Astrocyte of the cerebellum (primary cell): ENCODE results near the gene DIP2C.
"Not testable (repeated sequence)": the region's sequence is repeated elsewhere in the genome, so short reads cannot be mapped to it uniquely, and the experiment has no call there.

ENCODE experiments used
- DNase-seq: peaks from one replicate; pipeline ENCODE4 v3.0.0-alpha.2; 2011; ENCODE audit warnings: low read depth
- H3K4me3 ChIP-seq: 2 replicates; pipeline ENCODE4 v1.5.1; 2011; ENCODE audit warnings: mild to moderate bottlenecking, low read depth, low read length, moderate library complexity
- in situ Hi-C: cut with HindIII; loops from 2 replicates; pipeline ENCODE4 v1.10.0; 2017; ENCODE audit warnings: low sequenced_read_pairs
- TF ChIP-seq, protein P1 (sequence below): IDR thresholded peaks from 2 replicates; pipeline ENCODE4 v1.5.1; 2012; ENCODE audit warnings: low read length, low read depth, moderate library complexity, mild to moderate bottlenecking; ENCODE audit errors: missing control alignments

The DIP2C gene

DNA sequence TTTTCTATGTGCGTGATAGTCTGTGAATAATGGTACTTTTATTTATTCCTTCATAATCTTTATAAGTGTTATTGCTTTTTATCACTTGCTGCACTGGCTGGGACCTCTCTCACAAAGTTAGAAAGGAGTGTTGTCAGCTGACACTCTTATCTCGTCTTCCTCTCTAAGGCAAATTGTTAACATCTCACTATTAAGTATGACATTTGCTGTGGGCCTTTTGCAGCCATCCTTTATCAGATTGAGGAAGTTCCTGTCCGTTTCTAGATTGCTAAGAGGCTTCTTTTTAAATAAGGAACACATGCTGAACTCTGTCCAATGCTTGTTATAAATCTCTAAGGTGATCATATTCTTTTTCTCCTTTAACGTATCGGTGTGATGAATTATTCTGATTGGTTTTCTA lies 27.4 kb upstream of the DIP2C start:
- in situ Hi-C loops, result no loop called here
- H3K4me3 ChIP-seq, result no peak overlapping the region
- no peak for DNase-seq
- TF ChIP-seq, protein P1, sequence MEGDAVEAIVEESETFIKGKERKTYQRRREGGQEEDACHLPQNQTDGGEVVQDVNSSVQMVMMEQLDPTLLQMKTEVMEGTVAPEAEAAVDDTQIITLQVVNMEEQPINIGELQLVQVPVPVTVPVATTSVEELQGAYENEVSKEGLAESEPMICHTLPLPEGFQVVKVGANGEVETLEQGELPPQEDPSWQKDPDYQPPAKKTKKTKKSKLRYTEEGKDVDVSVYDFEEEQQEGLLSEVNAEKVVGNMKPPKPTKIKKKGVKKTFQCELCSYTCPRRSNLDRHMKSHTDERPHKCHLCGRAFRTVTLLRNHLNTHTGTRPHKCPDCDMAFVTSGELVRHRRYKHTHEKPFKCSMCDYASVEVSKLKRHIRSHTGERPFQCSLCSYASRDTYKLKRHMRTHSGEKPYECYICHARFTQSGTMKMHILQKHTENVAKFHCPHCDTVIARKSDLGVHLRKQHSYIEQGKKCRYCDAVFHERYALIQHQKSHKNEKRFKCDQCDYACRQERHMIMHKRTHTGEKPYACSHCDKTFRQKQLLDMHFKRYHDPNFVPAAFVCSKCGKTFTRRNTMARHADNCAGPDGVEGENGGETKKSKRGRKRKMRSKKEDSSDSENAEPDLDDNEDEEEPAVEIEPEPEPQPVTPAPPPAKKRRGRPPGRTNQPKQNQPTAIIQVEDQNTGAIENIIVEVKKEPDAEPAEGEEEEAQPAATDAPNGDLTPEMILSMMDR, result no peak

DNA sequence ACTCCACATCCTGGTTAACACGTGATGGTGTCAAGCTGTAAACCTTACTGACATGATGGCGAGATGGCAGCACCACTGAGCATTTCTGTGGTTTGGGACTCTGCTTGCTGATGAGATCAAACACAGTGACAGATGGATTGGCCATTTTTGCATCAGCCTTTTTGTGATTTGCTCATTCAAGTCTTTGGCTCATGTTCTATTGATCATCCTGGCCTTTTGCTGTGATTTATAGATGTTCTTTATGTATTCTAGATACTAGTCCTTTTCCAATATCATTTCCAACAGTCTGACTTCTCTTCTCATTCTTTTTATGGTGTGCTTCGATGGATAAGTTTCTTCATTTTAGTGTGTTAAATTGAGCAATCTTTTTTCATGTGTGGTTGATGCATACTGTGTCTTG lies 24.7 kb upstream of the DIP2C start:
- no peak overlapping the region for H3K4me3 ChIP-seq
- TF ChIP-seq, protein P1, result no peak
- DNase-seq, result no peak
- in situ Hi-C loops, result no loop called here

- in situ Hi-C loops, result no loop called here
These were observed 23.1 kb upstream of the DIP2C start for GRCh38 chr10:712575-712974.

GRCh38 chr10:712089-712488 lies 22.6 kb upstream of the DIP2C start:
- TF ChIP-seq, protein P1, result no peak
- no peak overlapping the region for H3K4me3 ChIP-seq
- in situ Hi-C loops, result no loop called here
- DNase-seq, result no peak

More at GRCh38 chr10:712575-712974, 23.1 kb upstream of the DIP2C start:
- DNase-seq, result no peak
- H3K4me3 ChIP-seq, result no peak overlapping the region
- TF ChIP-seq, protein P1, result no peak

DNA sequence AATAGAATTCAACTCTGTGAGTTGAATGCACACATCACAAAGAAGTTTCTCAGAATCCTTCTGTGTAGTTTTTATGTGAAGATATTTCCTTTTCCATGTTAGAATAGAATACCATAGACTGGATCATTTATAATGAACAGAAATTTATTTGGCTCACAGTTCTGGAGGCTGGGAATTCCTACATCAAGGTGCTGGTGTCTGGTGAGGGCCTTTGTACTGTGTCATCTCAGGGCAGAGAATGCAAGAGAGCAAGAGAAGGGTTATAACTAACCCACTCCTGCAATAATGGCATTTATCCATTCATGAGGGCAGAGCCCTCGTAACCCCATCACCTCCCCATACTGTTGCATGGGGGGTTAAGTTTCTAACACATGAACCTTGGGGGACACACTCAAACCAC lies 18.4 kb upstream of the DIP2C start:
- in situ Hi-C loops, result no loop called here
- DNase-seq, result no peak

DNA sequence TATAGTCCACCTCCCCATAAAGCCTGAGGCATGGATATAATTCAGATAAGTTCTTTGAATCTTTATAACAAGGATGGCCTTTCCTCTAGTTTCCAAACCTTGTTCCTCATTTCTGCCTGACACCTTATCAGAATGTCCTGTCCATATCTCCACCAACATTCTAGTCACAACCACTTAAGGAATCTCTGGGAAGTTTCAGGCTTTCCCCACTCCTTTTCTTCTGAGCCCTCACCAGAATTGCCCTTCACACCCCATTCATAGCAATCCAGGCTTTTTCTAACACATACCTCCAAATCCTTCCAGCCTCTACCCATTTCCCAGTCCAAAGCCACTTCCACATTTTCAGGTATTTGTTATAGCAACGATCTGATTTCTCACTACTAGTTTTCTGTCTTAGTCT lies 18.0 kb upstream of the DIP2C start:
- no peak overlapping the region for H3K4me3 ChIP-seq
- in situ Hi-C loops, result no loop called here
- no peak for DNase-seq
- TF ChIP-seq, protein P1, result no peak

More for the DNA sequence above, 18.4 kb upstream of the DIP2C start:
- H3K4me3 ChIP-seq, result no peak overlapping the region
- TF ChIP-seq, protein P1, result no peak

DNA sequence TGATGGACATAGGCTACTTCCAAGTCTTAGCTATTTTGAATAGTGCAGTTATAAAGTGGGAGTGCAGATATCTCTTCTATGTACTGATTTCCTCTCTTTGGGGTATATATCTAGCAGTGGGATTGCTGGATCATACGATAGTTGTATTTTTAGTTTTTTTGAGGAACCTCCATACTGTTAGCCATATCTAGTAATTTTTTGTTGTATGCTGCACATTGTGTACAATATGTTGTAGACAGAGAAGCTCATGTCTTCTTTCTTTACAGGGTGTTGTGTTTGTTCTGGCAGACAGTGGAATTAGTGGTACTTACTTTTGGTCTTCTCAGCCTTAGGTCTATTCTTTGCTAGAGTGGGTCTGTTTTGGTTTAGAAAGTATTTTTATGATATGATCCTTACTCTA lies 13.7 kb upstream of the DIP2C start:
- no peak overlapping the region for H3K4me3 ChIP-seq
- TF ChIP-seq, protein P1, result no peak
- in situ Hi-C loops, result no loop called here

GRCh38 chr10:700183-700582 lies 10.7 kb upstream of the DIP2C start:
- in situ Hi-C loops, H3K4me3 ChIP-seq: not testable (repeated sequence)

More for the DNA sequence above, 13.7 kb upstream of the DIP2C start:
- no peak for DNase-seq

More at GRCh38 chr10:700183-700582, 10.7 kb upstream of the DIP2C start:
- DNase-seq, result not testable (repeated sequence)
